GM12801 (cell line): Measurements from ENCODE around the gene SEC31B.

Source experiments
- CTCF ChIP-seq: IDR thresholded peaks from one replicate; pipeline ENCODE4 v1.5.1; 2011; ENCODE audit warnings: control low read depth; ENCODE audit not compliant: insufficient read length; ENCODE audit errors: extremely low read depth

The SEC31B gene

GRCh38 chr10:100562008-100562672, 42.5 kb upstream of the SEC31B start:
- no peak for TF ChIP-seq CTCF

GRCh38 chr10:100561005-100561404, 41.3 kb upstream of the SEC31B start:
- no peak for TF ChIP-seq CTCF

GRCh38 chr10:100560248-100560647, 40.6 kb upstream of the SEC31B start:
- TF ChIP-seq CTCF, result no peak

- no peak for TF ChIP-seq CTCF
These were observed 35.2 kb upstream of the SEC31B start for GRCh38 chr10:100554902-100555301.

GRCh38 chr10:100553929-100554328, 34.3 kb upstream of the SEC31B start:
- TF ChIP-seq CTCF, result no peak

- no peak for TF ChIP-seq CTCF
These were observed 32.1 kb upstream of the SEC31B start for GRCh38 chr10:100551738-100552137.

- no peak for TF ChIP-seq CTCF
These were observed 31.5 kb upstream of the SEC31B start for GRCh38 chr10:100551196-100551595.

GRCh38 chr10:100544950-100545349, 25.3 kb upstream of the SEC31B start:
- TF ChIP-seq CTCF, result no peak
